GM12891 (cell line): ENCODE data around the gene TKTL2.
"Not testable (repeated sequence)": the region's sequence is repeated elsewhere in the genome, so short reads cannot be mapped to it uniquely, and the experiment has no call there.

Experiments used
- DNase-seq: peaks from one replicate; pipeline ENCODE4 v3.0.0; 2011; ENCODE audit warnings: low spot score; ENCODE audit not compliant: insufficient read length
- FAIRE-seq: peaks from 2 replicates; lab custom pipeline; 2011; peaks lifted over from hg19 to GRCh38; lab: Jason Lieb, UNC
- PAX5 ChIP-seq: IDR thresholded peaks from 2 replicates; pipeline ENCODE4 v1.6.1; 2011; ENCODE audit warnings: low read length, moderate library complexity, mild to moderate bottlenecking; ENCODE audit not compliant: insufficient read depth, severe bottlenecking
- POLR2A ChIP-seq: IDR thresholded peaks from 2 replicates; pipeline ENCODE4 v1.6.1; 2011; ENCODE audit warnings: low read depth, low read length, control low read depth
- POLR2AphosphoS5 ChIP-seq: IDR thresholded peaks from 2 replicates; pipeline ENCODE4 v1.6.1; 2011; ENCODE audit warnings: low read depth, low read length, control low read depth
- POU2F2 ChIP-seq: IDR thresholded peaks from 2 replicates; pipeline ENCODE4 v1.6.1; 2011; ENCODE audit warnings: low read depth, mild to moderate bottlenecking, control low read depth, low read length, moderate library complexity
- SPI1 ChIP-seq: IDR thresholded peaks from 2 replicates; pipeline ENCODE4 v1.6.1; 2011; ENCODE audit warnings: low read depth, low read length, control low read depth
- TAF1 ChIP-seq: IDR thresholded peaks from 2 replicates; pipeline ENCODE4 v1.6.1; 2011; ENCODE audit warnings: low read depth, low read length, control low read depth

TKTL2 gene

DNA sequence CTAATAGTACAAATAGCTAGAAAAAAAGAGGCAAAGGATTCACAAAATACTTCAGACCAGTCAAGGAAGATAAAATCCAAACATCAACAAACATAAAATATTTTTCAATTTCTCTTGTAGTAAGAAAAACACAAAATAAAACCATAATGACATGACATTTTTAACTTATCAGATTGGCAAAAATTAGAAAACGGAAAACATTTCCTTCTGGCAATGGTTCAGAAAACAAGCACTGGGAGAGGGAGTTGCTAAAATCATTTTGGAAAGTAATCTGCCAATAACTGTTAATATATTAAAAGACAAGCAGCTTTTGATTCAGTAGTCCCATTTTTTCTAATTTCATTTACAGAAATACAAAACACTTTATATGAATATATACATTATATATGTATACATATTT lies 26.1 kb downstream of the TKTL2 start:
- FAIRE-seq: no peak
- TF ChIP-seq POLR2AphosphoS5 (no peak), TAF1 (no peak), SPI1 (no peak), POLR2A (no peak), POU2F2 (no peak), PAX5 (no peak)
- DNase-seq: no peak

- not testable (repeated sequence) for FAIRE-seq, DNase-seq
Measured at GRCh38 chr4:163447023-163447422, 26.5 kb downstream of the TKTL2 start.

DNA sequence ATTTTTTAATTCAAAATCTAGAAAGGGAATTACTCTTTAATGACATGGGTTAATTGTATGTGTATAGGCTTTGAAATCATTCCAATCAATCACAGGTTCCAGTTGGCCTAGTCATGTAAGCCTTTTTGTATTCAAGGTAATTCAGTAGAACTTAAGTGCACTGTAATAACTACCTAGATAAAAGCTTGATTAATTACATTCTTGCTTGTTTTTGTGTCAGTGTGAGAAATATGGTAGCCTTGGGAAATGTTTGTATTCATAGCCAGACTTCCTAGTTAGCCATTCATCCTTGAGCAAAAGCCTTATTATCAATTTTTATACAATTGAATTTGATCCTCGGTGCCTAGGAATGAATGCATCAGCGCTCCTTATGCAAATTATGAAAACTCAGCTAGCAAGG lies 33.5 kb downstream of the TKTL2 start:
- TF ChIP-seq PAX5: no peak
- no peak for TF ChIP-seq POU2F2
- no peak for TF ChIP-seq SPI1
- TF ChIP-seq TAF1: no peak
- no peak for TF ChIP-seq POLR2A
- TF ChIP-seq POLR2AphosphoS5: no peak
- DNase-seq (no peak), FAIRE-seq (no peak)
